ENCODE results near the gene DENND5B.

DNA sequence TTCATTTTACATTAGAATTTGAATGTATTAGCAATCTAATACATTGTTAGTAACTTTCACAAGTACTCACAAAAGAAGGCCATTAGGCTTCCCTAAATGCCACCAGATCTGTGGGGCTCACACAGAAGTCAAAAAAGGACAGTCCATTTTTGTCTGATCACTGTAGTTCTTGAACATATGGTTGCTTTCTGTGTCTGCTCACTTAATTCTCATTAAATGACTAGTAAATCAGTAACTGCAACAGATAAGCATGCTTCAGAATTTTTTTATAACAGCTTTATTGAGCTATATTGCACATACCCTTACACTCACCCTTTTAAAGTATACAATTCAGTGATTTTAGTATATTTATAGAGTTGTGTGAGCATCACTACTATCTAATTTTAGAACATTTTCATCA is 71.4 kb downstream of the DENND5B start:
- TF ChIP-seq, protein P1, sequence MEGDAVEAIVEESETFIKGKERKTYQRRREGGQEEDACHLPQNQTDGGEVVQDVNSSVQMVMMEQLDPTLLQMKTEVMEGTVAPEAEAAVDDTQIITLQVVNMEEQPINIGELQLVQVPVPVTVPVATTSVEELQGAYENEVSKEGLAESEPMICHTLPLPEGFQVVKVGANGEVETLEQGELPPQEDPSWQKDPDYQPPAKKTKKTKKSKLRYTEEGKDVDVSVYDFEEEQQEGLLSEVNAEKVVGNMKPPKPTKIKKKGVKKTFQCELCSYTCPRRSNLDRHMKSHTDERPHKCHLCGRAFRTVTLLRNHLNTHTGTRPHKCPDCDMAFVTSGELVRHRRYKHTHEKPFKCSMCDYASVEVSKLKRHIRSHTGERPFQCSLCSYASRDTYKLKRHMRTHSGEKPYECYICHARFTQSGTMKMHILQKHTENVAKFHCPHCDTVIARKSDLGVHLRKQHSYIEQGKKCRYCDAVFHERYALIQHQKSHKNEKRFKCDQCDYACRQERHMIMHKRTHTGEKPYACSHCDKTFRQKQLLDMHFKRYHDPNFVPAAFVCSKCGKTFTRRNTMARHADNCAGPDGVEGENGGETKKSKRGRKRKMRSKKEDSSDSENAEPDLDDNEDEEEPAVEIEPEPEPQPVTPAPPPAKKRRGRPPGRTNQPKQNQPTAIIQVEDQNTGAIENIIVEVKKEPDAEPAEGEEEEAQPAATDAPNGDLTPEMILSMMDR (IDR thresholded peaks at IDR 0.05 in 8 of 11, conservative IDR thresholded peaks at IDR 0.05 in 3 of 11): no peak
- TF ChIP-seq POLR2A (IDR thresholded peaks at IDR 0.05): no peak
